ENCODE results near the gene KLHDC10.
"Not testable (repeated sequence)": the region's sequence is repeated elsewhere in the genome, so short reads cannot be mapped to it uniquely, and the experiment has no call there.

The KLHDC10 gene

DNA sequence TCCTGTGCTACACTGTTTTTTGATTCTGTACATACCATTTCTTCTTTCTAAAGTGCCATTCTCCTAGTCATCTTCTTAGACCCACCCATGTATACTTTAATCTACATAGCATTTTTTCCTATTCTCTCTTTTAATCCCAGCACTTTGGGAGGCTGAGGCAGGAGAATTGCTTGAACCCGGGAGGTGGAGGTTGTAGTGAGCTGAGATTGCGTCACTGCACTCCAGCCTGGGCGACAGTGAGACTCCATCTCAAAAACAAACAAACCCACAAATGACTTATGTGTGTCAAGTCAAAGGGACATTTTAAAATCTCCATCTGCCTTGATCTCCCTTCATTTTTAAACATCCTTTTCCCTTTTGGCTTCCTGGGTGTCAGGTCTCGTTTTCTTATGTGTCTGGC is 13.2 kb downstream of the KLHDC10 start:
- not testable (repeated sequence) for H3K27ac ChIP-seq (ENCODE audit: low read length); H3K9me3 ChIP-seq (ENCODE audit: control insufficient read depth in 1 of 2, low read length in 2 of 2); H3K4me3 ChIP-seq (ENCODE audit: low read depth in 1 of 2, low read length in 2 of 2); H3K36me3 ChIP-seq (ENCODE audit: control insufficient read depth in 1 of 2, insufficient read depth in 2 of 2, low read length in 2 of 2); H3K4me1 ChIP-seq (ENCODE audit: control insufficient read depth in 1 of 2, insufficient read depth in 2 of 2, low read length in 2 of 2); H3K27me3 ChIP-seq (ENCODE audit: low read depth, low read length)

DNA sequence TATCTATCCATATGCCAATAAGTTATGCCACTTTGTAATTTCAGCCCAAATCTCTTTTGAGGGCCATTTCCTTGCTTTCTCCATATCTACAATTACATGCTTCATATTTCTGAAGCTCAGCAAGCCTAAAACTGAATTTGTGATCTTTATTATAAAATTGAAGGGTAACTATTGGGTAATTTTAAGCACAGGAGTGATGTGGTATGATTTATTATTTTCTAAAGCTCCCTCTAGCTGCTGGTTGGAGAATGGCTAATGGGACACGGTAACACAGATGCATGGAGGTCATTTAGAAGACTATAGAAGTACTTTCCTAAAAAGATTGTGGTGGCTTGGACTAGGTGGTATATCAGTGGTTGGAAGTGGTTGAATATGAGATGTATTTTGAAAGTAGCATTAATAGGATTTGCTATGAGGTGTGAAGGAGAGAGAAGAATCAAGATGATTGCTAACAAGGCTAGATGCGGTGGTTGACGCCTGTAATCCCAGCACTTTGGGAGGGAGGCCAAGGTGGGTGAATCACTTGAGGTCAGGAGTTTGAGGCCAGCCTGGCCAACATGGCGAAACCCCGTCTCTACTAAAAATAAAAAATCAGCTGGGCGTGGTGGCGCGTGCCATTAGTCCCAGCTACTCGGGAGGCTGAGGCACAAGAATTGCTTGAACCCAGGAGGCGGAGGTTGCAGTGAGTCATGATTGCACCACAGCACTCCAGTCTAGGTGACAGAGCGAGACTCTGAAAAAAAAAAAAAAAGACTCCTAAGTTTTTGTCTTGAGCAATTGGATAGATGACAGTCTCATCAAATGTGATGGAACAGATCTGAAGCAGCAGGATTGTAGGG is 13.9 kb downstream of the KLHDC10 start:
- H3K4me1 ChIP-seq (ENCODE audit: control insufficient read depth in 1 of 2, insufficient read depth in 2 of 2, low read length in 2 of 2), result peaks cover 0 to 7% of the 10 kb centered on the region in 2 donors
- H3K36me3 ChIP-seq (ENCODE audit: control insufficient read depth in 1 of 2, insufficient read depth in 2 of 2, low read length in 2 of 2), result peaks cover 0 to 4% of the 10 kb centered on the region in 2 donors
- no peak overlapping the region for H3K27ac ChIP-seq (ENCODE audit: low read length)
- no peaks in the 10 kb centered on the region for H3K9me3 ChIP-seq (ENCODE audit: control insufficient read depth in 1 of 2, low read length in 2 of 2)
- H3K27me3 ChIP-seq (ENCODE audit: low read depth, low read length), result no peaks in the 10 kb centered on the region
- H3K4me3 ChIP-seq (ENCODE audit: low read depth in 1 of 2, low read length in 2 of 2), result no peak overlapping the region

GRCh38 chr7:130085235-130085634 is 14.9 kb downstream of the KLHDC10 start:
- not testable (repeated sequence) for H3K4me3 ChIP-seq (ENCODE audit: low read depth in 1 of 2, low read length in 2 of 2); H3K27me3 ChIP-seq (ENCODE audit: low read depth, low read length); H3K4me1 ChIP-seq (ENCODE audit: control insufficient read depth in 1 of 2, insufficient read depth in 2 of 2, low read length in 2 of 2); H3K9me3 ChIP-seq (ENCODE audit: control insufficient read depth in 1 of 2, low read length in 2 of 2); H3K27ac ChIP-seq (ENCODE audit: low read length); H3K36me3 ChIP-seq (ENCODE audit: control insufficient read depth in 1 of 2, insufficient read depth in 2 of 2, low read length in 2 of 2)

DNA sequence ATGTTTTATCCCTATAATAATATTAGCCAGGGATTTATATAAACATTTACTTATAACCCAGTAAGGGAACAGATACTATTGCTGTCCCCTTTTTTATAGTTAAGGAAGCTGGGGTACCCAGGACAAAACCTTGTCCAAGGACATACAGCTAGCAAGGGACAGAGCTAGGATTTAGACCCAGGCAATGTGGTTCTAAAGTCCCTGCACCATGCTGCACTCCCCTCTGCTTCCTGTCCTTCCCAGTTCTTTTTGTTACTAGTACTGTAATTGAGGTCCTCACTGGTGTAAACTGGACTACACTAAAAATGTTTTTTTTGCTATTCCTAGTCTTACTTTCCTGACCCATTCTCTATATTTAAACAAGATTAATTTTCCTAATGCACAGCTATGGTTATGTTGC is 16.6 kb downstream of the KLHDC10 start:
- Histone ChIP-seq H3K36me3 (ENCODE audit: control insufficient read depth in 1 of 2, insufficient read depth in 2 of 2, low read length in 2 of 2) (peaks cover 0 to 4% of the 10 kb centered on the region in 2 donors), H3K4me1 (ENCODE audit: control insufficient read depth in 1 of 2, insufficient read depth in 2 of 2, low read length in 2 of 2) (peaks cover under 1 to 7% of the 10 kb centered on the region in 2 donors), H3K9me3 (ENCODE audit: control insufficient read depth in 1 of 2, low read length in 2 of 2) (no peaks in the 10 kb centered on the region), H3K4me3 (ENCODE audit: low read depth in 1 of 2, low read length in 2 of 2) (no peak overlapping the region), H3K27me3 (ENCODE audit: low read depth, low read length) (no peaks in the 10 kb centered on the region), H3K27ac (ENCODE audit: low read length) (no peak overlapping the region)

GRCh38 chr7:130087364-130087763 is 17.0 kb downstream of the KLHDC10 start:
- Histone ChIP-seq H3K27me3 (ENCODE audit: low read depth, low read length) (no peaks in the 10 kb centered on the region), H3K9me3 (ENCODE audit: control insufficient read depth in 1 of 2, low read length in 2 of 2) (no peaks in the 10 kb centered on the region), H3K27ac (ENCODE audit: low read length) (no peak overlapping the region), H3K4me3 (ENCODE audit: low read depth in 1 of 2, low read length in 2 of 2) (no peak overlapping the region), H3K36me3 (ENCODE audit: control insufficient read depth in 1 of 2, insufficient read depth in 2 of 2, low read length in 2 of 2) (peaks cover 0 to 4% of the 10 kb centered on the region in 2 donors), H3K4me1 (ENCODE audit: control insufficient read depth in 1 of 2, insufficient read depth in 2 of 2, low read length in 2 of 2) (peaks cover 5 to 7% of the 10 kb centered on the region in 2 donors)

DNA sequence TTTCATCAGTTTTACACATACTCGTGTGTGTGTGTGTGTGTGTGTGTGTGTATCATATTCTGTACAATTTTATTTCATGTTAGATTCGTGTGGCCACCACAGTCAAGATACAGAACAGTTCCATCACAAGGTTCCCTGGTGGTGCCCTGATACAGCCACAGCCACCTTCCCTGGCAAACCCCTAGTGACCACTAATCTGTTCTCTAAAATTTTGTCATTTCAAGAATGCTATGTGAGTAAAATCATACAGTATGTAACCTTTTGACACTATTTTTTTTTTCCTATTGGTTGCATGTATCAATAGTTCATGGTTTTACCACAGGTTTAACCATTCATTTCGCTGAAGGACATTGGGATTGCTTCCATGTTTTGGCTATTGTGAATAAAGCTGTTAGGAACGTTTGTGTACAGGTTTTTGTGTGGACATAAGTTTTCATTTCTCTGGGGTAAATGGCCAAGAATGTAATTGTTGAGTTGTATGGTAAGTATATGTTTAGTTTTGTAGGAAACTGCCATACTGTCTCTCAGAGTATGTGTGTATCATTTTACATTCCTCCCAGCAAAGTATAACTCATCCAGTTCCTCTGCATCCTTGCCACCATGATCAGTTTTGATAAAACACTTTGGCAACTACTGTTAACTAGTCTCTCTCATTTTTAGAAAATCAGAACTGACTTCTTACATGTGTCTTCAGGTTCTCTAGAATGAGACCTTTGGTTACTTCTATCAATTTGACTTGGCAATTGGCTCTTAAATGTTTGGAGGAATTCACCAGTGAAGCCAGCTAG is 20.6 kb downstream of the KLHDC10 start:
- no peak overlapping the region for H3K27ac ChIP-seq (ENCODE audit: low read length)
- no peaks in the 10 kb centered on the region for H3K9me3 ChIP-seq (ENCODE audit: control insufficient read depth in 1 of 2, low read length in 2 of 2)
- no peak overlapping the region for H3K4me3 ChIP-seq (ENCODE audit: low read depth in 1 of 2, low read length in 2 of 2)
- peaks cover 7 to 10% of the 10 kb centered on the region in 2 donors for H3K4me1 ChIP-seq (ENCODE audit: control insufficient read depth in 1 of 2, insufficient read depth in 2 of 2, low read length in 2 of 2)
- H3K36me3 ChIP-seq (ENCODE audit: control insufficient read depth in 1 of 2, insufficient read depth in 2 of 2, low read length in 2 of 2), result no peaks in the 10 kb centered on the region
- no peaks in the 10 kb centered on the region for H3K27me3 ChIP-seq (ENCODE audit: low read depth, low read length)

- Histone ChIP-seq H3K4me1 (ENCODE audit: control insufficient read depth in 1 of 2, insufficient read depth in 2 of 2, low read length in 2 of 2) (peaks cover 4 to 18% of the 10 kb centered on the region in 2 donors), H3K4me3 (ENCODE audit: low read depth in 1 of 2, low read length in 2 of 2) (no peak overlapping the region), H3K9me3 (ENCODE audit: control insufficient read depth in 1 of 2, low read length in 2 of 2) (no peaks in the 10 kb centered on the region), H3K36me3 (ENCODE audit: control insufficient read depth in 1 of 2, insufficient read depth in 2 of 2, low read length in 2 of 2) (no peaks in the 10 kb centered on the region), H3K27ac (ENCODE audit: low read length) (no peak overlapping the region), H3K27me3 (ENCODE audit: low read depth, low read length) (no peaks in the 10 kb centered on the region)
These were observed 21.7 kb downstream of the KLHDC10 start for GRCh38 chr7:130091999-130092398.

GRCh38 chr7:130092598-130092997 is 22.3 kb downstream of the KLHDC10 start:
- Histone ChIP-seq H3K27me3 (ENCODE audit: low read depth, low read length) (no peaks in the 10 kb centered on the region), H3K4me3 (ENCODE audit: low read depth in 1 of 2, low read length in 2 of 2) (no peak overlapping the region), H3K9me3 (ENCODE audit: control insufficient read depth in 1 of 2, low read length in 2 of 2) (no peaks in the 10 kb centered on the region), H3K4me1 (ENCODE audit: control insufficient read depth in 1 of 2, insufficient read depth in 2 of 2, low read length in 2 of 2) (peaks cover 0 to 18% of the 10 kb centered on the region in 2 donors), H3K27ac (ENCODE audit: low read length) (no peak overlapping the region), H3K36me3 (ENCODE audit: control insufficient read depth in 1 of 2, insufficient read depth in 2 of 2, low read length in 2 of 2) (no peaks in the 10 kb centered on the region)

DNA sequence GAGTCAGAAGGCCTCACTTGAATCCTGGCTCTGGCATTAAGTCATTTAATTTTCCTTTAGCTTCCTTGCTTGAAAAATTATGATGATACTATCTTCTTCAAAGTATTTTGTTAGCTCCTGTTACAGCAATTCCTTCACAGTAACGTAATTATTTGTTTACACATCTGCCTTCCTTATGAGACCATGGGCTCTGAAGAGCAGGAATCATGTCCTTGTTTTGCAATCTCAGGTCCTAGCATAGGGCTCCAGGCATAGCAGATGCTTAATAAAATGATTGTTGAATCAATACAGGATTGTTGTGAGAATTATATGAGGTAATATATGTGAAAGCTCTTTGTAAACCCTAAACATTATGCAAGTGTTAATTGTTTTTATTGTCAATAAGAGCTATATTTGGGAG is 25.5 kb downstream of the KLHDC10 start:
- Histone ChIP-seq H3K4me1 (ENCODE audit: control insufficient read depth in 1 of 2, insufficient read depth in 2 of 2, low read length in 2 of 2) (peaks cover 0 to 18% of the 10 kb centered on the region in 2 donors), H3K27me3 (ENCODE audit: low read depth, low read length) (no peaks in the 10 kb centered on the region), H3K27ac (ENCODE audit: low read length) (no peak overlapping the region), H3K4me3 (ENCODE audit: low read depth in 1 of 2, low read length in 2 of 2) (no peak overlapping the region), H3K36me3 (ENCODE audit: control insufficient read depth in 1 of 2, insufficient read depth in 2 of 2, low read length in 2 of 2) (no peaks in the 10 kb centered on the region), H3K9me3 (ENCODE audit: control insufficient read depth in 1 of 2, low read length in 2 of 2) (no peaks in the 10 kb centered on the region)

DNA sequence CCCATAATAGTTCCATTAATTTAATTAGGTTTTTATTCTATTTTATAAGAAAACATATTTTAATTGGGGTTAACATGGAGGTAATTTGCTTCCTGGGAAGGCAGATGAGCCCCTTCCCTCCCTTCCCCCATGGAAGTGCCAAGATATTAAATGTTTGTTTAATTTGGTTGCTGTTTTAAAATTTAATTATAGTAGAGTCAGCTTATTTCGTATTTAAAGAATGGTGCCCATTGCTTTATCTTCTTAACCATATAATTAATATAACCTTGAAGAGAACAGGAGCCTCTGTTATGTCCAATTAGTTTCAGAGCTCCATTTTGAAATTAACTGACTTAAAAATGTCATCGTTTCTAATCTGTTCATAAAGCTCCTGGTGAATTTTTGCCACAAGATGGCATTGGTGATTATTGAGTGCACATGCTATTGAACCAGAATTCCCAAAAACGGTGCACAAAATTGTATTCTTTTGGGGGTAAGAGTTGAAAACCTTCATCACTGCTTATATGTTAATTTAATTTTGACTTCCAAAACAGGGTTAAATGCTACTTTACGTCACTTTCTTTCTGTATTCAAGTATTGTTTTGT is 26.0 kb downstream of the KLHDC10 start:
- no peak overlapping the region for H3K4me3 ChIP-seq (ENCODE audit: low read depth in 1 of 2, low read length in 2 of 2)
- H3K36me3 ChIP-seq (ENCODE audit: control insufficient read depth in 1 of 2, insufficient read depth in 2 of 2, low read length in 2 of 2), result no peaks in the 10 kb centered on the region
- no peak overlapping the region for H3K27ac ChIP-seq (ENCODE audit: low read length)
- H3K27me3 ChIP-seq (ENCODE audit: low read depth, low read length), result no peaks in the 10 kb centered on the region
- no peaks in the 10 kb centered on the region for H3K9me3 ChIP-seq (ENCODE audit: control insufficient read depth in 1 of 2, low read length in 2 of 2)
- H3K4me1 ChIP-seq (ENCODE audit: control insufficient read depth in 1 of 2, insufficient read depth in 2 of 2, low read length in 2 of 2), result peaks cover 0 to 18% of the 10 kb centered on the region in 2 donors

- H3K4me1 ChIP-seq (ENCODE audit: control insufficient read depth in 1 of 2, insufficient read depth in 2 of 2, low read length in 2 of 2), result peaks cover 0 to 13% of the 10 kb centered on the region in 2 donors
- H3K27ac ChIP-seq (ENCODE audit: low read length), result no peak overlapping the region
- H3K36me3 ChIP-seq (ENCODE audit: control insufficient read depth in 1 of 2, insufficient read depth in 2 of 2, low read length in 2 of 2), result no peaks in the 10 kb centered on the region
- no peaks in the 10 kb centered on the region for H3K9me3 ChIP-seq (ENCODE audit: control insufficient read depth in 1 of 2, low read length in 2 of 2)
- H3K4me3 ChIP-seq (ENCODE audit: low read depth in 1 of 2, low read length in 2 of 2), result no peak overlapping the region
- no peaks in the 10 kb centered on the region for H3K27me3 ChIP-seq (ENCODE audit: low read depth, low read length)
These were observed 29.0 kb downstream of the KLHDC10 start for GRCh38 chr7:130099331-130099730.

Measured in muscle layer of duodenum (tissue), 2 donors.